HG03196 (cell line): ENCODE measurements around the gene RANBP2.

ENCODE experiments used
- ATAC-seq: cut with Tn5 transposase; IDR thresholded peaks from one replicate; pipeline ENCODE4 v1.9.1; 2021; ENCODE audit not compliant: unreplicated experiment

The RANBP2 gene

GRCh38 chr2:108776475-108776874, 57.2 kb downstream of the RANBP2 start:
- peak; percentile 57 for ATAC-seq

GRCh38 chr2:108778857-108779256, 59.6 kb downstream of the RANBP2 start:
- ATAC-seq = no peak

GRCh38 chr2:108786008-108786353, 66.7 kb downstream of the RANBP2 start:
- no peak for ATAC-seq

- ATAC-seq = peak; percentile 90
These were observed 67.3 kb downstream of the RANBP2 start, which contains the start of gene CCDC138 for GRCh38 chr2:108786354-108787215. Gene CCDC138 (plus strand): TSS chr2:108786771. CDS start chr2:108786823, 52 bp downstream.

GRCh38 chr2:108787216-108787541, 67.9 kb downstream of the RANBP2 start:
- no peak for ATAC-seq

- no peak for ATAC-seq
These were observed 83.9 kb downstream of the RANBP2 start for GRCh38 chr2:108803045-108803736.

- ATAC-seq = no peak
These were observed 85.8 kb downstream of the RANBP2 start for GRCh38 chr2:108805032-108805431.

GRCh38 chr2:108805782-108806181, 86.5 kb downstream of the RANBP2 start:
- ATAC-seq = no peak

- no peak for ATAC-seq
These were observed 87.3 kb downstream of the RANBP2 start for GRCh38 chr2:108806371-108807113.

- no peak for ATAC-seq
These were observed 90.7 kb downstream of the RANBP2 start for GRCh38 chr2:108809936-108810335.

GRCh38 chr2:108810993-108811957, 92.0 kb downstream of the RANBP2 start:
- no peak for ATAC-seq

- no peak for ATAC-seq
These were observed 94.5 kb downstream of the RANBP2 start for GRCh38 chr2:108813732-108814131.

- ATAC-seq = no peak
These were observed 101.2 kb downstream of the RANBP2 start for GRCh38 chr2:108820482-108820881.

GRCh38 chr2:108823286-108823685, 104.0 kb downstream of the RANBP2 start:
- no peak for ATAC-seq

GRCh38 chr2:108824316-108825070, 105.2 kb downstream of the RANBP2 start:
- ATAC-seq = no peak

GRCh38 chr2:108825254-108825653, 106.0 kb downstream of the RANBP2 start:
- ATAC-seq = no peak

GRCh38 chr2:108825736-108826135, 106.5 kb downstream of the RANBP2 start:
- no peak for ATAC-seq

- no peak for ATAC-seq
These were observed 110.5 kb downstream of the RANBP2 start for GRCh38 chr2:108829578-108830310.

- no peak for ATAC-seq
These were observed 113.9 kb downstream of the RANBP2 start for GRCh38 chr2:108833219-108833618.
